H9 (cell line): ENCODE results near the gene PTPN22. TPM values are rescaled to one million over a fixed set of nuclear protein-coding genes. Genes with fewer than 3 reads are reported as not detected.

ENCODE experiments used
- DNase-seq: peaks from one replicate; pipeline ENCODE4 v3.0.0-alpha.2; 2017
- H2AFZ ChIP-seq: one replicate; pipeline ENCODE4 v1.6.1; 2013; ENCODE audit warnings: mild to moderate bottlenecking, low read length, control low read depth, moderate library complexity
- H2AK5ac ChIP-seq: 2 replicates; pipeline ENCODE4 v1.6.1; 2013; ENCODE audit warnings: low read length, control low read depth, mixed read lengths; ENCODE audit not compliant: insufficient read length
- H2BK120ac ChIP-seq: one replicate; pipeline ENCODE4 v1.6.1; 2013; ENCODE audit warnings: low read depth, mild to moderate bottlenecking, low read length, control low read depth, inconsistent platforms; ENCODE audit not compliant: poor library complexity, severe bottlenecking
- H2BK12ac ChIP-seq: 2 replicates; pipeline ENCODE4 v1.6.1; 2013; ENCODE audit warnings: low read length, control low read depth, mixed read lengths, low read depth; ENCODE audit not compliant: insufficient read length
- H2BK15ac ChIP-seq: 2 replicates; pipeline ENCODE4 v1.6.1; 2013; ENCODE audit warnings: low read depth, low read length, control low read depth
- H2BK20ac ChIP-seq: one replicate; pipeline ENCODE4 v1.6.1; 2013; ENCODE audit warnings: low read depth, mild to moderate bottlenecking, low read length, control low read depth, inconsistent platforms; ENCODE audit not compliant: poor library complexity, severe bottlenecking
- H2BK5ac ChIP-seq: 2 replicates; pipeline ENCODE4 v1.6.1; 2013; ENCODE audit warnings: low read length, control low read depth, mixed read lengths; ENCODE audit not compliant: insufficient read length
- H3K14ac ChIP-seq: 2 replicates; pipeline ENCODE4 v1.6.1; 2013; ENCODE audit warnings: low read length, control low read depth; ENCODE audit not compliant: insufficient read depth
- H3K18ac ChIP-seq: 2 replicates; pipeline ENCODE4 v1.6.1; 2013; ENCODE audit warnings: low read depth, mild to moderate bottlenecking, mixed read lengths, low read length, control low read depth; ENCODE audit not compliant: insufficient read length
- H3K23ac ChIP-seq: 2 replicates; pipeline ENCODE4 v1.6.1; 2013; ENCODE audit warnings: low read length, control low read depth, mixed read lengths, low read depth; ENCODE audit not compliant: insufficient read length
- H3K23me2 ChIP-seq: 2 replicates; pipeline ENCODE4 v1.6.1; 2013; ENCODE audit warnings: low read depth, mild to moderate bottlenecking, mixed read lengths, low read length, control low read depth; ENCODE audit not compliant: insufficient read length, poor library complexity, severe bottlenecking
- H3K27ac ChIP-seq: 2 replicates; pipeline ENCODE4 v1.5.1; 2013; ENCODE audit warnings: low read length, control low read depth, mixed read lengths, low read depth; ENCODE audit not compliant: insufficient read length
- H3K27me3 ChIP-seq: 2 replicates; pipeline ENCODE4 v1.6.1; 2013; ENCODE audit warnings: low read length, control low read depth, inconsistent platforms; ENCODE audit not compliant: insufficient read depth
- H3K4ac ChIP-seq: 2 replicates; pipeline ENCODE4 v1.6.1; 2013; ENCODE audit warnings: low read depth, mild to moderate bottlenecking, control low read depth, inconsistent platforms, low read length, moderate library complexity
- H3K4me1 ChIP-seq: 2 replicates; pipeline ENCODE4 v1.6.1; 2013; ENCODE audit warnings: low read length, control low read depth, inconsistent platforms; ENCODE audit not compliant: insufficient read depth
- H3K4me2 ChIP-seq: 2 replicates; pipeline ENCODE4 v1.6.1; 2013; ENCODE audit warnings: low read length, control low read depth, mixed read lengths; ENCODE audit not compliant: insufficient read length, insufficient read depth
- H3K56ac ChIP-seq: 2 replicates; pipeline ENCODE4 v1.6.1; 2013; ENCODE audit warnings: low read depth, mild to moderate bottlenecking, mixed read lengths, low read length, control low read depth; ENCODE audit not compliant: insufficient read length
- H3K79me1 ChIP-seq: 2 replicates; pipeline ENCODE4 v1.6.1; 2013; ENCODE audit warnings: low read depth, mild to moderate bottlenecking, moderate library complexity, low read length, control low read depth, inconsistent platforms; ENCODE audit not compliant: insufficient read depth, poor library complexity, severe bottlenecking
- H3K79me2 ChIP-seq: 2 replicates; pipeline ENCODE4 v1.6.1; 2013; ENCODE audit warnings: low read length, control low read depth, inconsistent platforms; ENCODE audit not compliant: insufficient read depth
- H3K9ac ChIP-seq: 2 replicates; pipeline ENCODE4 v1.6.1; 2013; ENCODE audit warnings: low read length, control low read depth, mixed read lengths; ENCODE audit not compliant: insufficient read length; ENCODE audit errors: extremely low read depth
- H3K9me3 ChIP-seq: one replicate; pipeline ENCODE4 v1.6.1; 2013; ENCODE audit warnings: low read depth, low read length, inconsistent platforms; ENCODE audit not compliant: control insufficient read depth
- H3T11ph ChIP-seq: one replicate; pipeline ENCODE4 v1.6.1; 2013; ENCODE audit warnings: mild to moderate bottlenecking, low read length, control low read depth, inconsistent platforms
- H4K20me1 ChIP-seq: one replicate; pipeline ENCODE4 v1.6.1; 2013; ENCODE audit not compliant: control insufficient read depth, insufficient read length, insufficient read depth
- H4K5ac ChIP-seq: 2 replicates; pipeline ENCODE4 v1.6.1; 2013; ENCODE audit warnings: low read depth, mild to moderate bottlenecking, mixed read lengths, low read length, control low read depth; ENCODE audit not compliant: insufficient read length
- H4K8ac ChIP-seq: replicated peaks from 2 replicates; pipeline ENCODE4 v1.6.1; 2013; ENCODE audit warnings: low read length, control low read depth, mixed read lengths, low read depth; ENCODE audit not compliant: insufficient read length
- H4K91ac ChIP-seq: 2 replicates; pipeline ENCODE4 v1.6.1; 2013; ENCODE audit warnings: low read depth, mild to moderate bottlenecking, moderate library complexity, mixed read lengths, low read length, control low read depth; ENCODE audit not compliant: insufficient read length
- H3K27ac Mint-ChIP-seq, 3 experiments: 2 replicates in 2 of 3; 3 replicates in 1 of 3; pipeline ENCODE4 v1.8.0; 2020 to 2021; ENCODE audit warnings: mixed read lengths in 3 of 3, mild to moderate bottlenecking in 1 of 3, moderate library complexity in 1 of 3
- H3K27me3 Mint-ChIP-seq: 2 replicates; pipeline ENCODE4 v1.8.0; 2021; ENCODE audit warnings: low read depth, mild to moderate bottlenecking, moderate library complexity, mixed read lengths
- H3K36me3 Mint-ChIP-seq, 3 experiments: 2 replicates in 2 of 3; 3 replicates in 1 of 3; pipeline ENCODE4 v1.8.0; 2020 to 2021; ENCODE audit warnings: low read depth in 3 of 3, mixed read lengths in 3 of 3; ENCODE audit not compliant: insufficient read depth in 1 of 3
- H3K4me1 Mint-ChIP-seq, 2 experiments: 2 replicates each; pipeline ENCODE4 v1.8.0; 2020; ENCODE audit warnings: mixed read lengths in 2 of 2
- H3K4me3 Mint-ChIP-seq, 2 experiments: 2 replicates in 1 of 2; 3 replicates in 1 of 2; pipeline ENCODE4 v1.8.0; 2020 to 2021; ENCODE audit warnings: mild to moderate bottlenecking in 2 of 2, mixed read lengths in 2 of 2, moderate library complexity in 1 of 2
- H3K9me3 Mint-ChIP-seq, 2 experiments: 2 replicates in 1 of 2; 3 replicates in 1 of 2; pipeline ENCODE4 v1.8.0; 2020; ENCODE audit warnings: mild to moderate bottlenecking in 2 of 2, mixed read lengths in 2 of 2, moderate library complexity in 1 of 2
- CTCF ChIP-seq: fragments of 200-600 bp; sonication (generic); conservative IDR thresholded peaks from 3 replicates; pipeline ENCODE4 v1.8.0; 2021; ENCODE audit warnings: antibody characterized with exemption, mild to moderate bottlenecking
- WGBS: extraction: QIAGEN DNeasy Blood & Tissue Kit; methylation state at CpG from one replicate; pipeline ENCODE4 v1.1.7; 2013; ENCODE audit warnings: missing lambda C conversion rate, low lambda C conversion rate, mixed read lengths; ENCODE audit not compliant: insufficient read length; ENCODE audit errors: extremely low coverage; 5-methylcytosine and 5-hydroxymethylcytosine counted together
- total RNA-seq: library from RNA; stranded (reverse); gene quantifications from 2 replicates; pipeline ENCODE4 v1.2.1, GENCODE V29; 2021

The PTPN22 gene
- total RNA-seq, 1 experiment from 2014 or later: not detected

GRCh38 chr1:113792471-113792870, 79.0 kb downstream of the PTPN22 start:
- Histone ChIP-seq H3K27ac (no peak overlapping the region), H3K9ac (no peak overlapping the region), H3K23me2 (no peaks in the 10 kb centered on the region), H4K91ac (no peak overlapping the region), H4K8ac (no peak overlapping the region), H2AFZ (no peak overlapping the region), H3K4me1 (no peaks in the 10 kb centered on the region), H3K79me1 (peaks cover 8% of the 10 kb centered on the region), H2BK12ac (no peak overlapping the region), H2BK120ac (no peak overlapping the region), H2BK20ac (no peak overlapping the region), H4K20me1 (no peaks in the 10 kb centered on the region), H3T11ph (no peak overlapping the region), H3K18ac (no peak overlapping the region), H2BK5ac (no peak overlapping the region), H3K4ac (no peak overlapping the region), H3K4me2 (no peak overlapping the region), H2AK5ac (no peak overlapping the region), H3K56ac (no peak overlapping the region), H4K5ac (no peak overlapping the region), H3K14ac (no peak overlapping the region), H3K79me2 (peaks cover 3% of the 10 kb centered on the region; the same call in 1 of the 2 replicates), H2BK15ac (no peak overlapping the region), H3K27me3 (no peaks in the 10 kb centered on the region), H3K9me3 (no peaks in the 10 kb centered on the region), H3K23ac (no peak overlapping the region)
- WGBS: no CpG with 5 or more reads among the region's 5 CpGs
- peaks cover 5 to 10% of the 10 kb centered on the region in 2 experiments for H3K4me1 Mint-ChIP-seq
- no peaks in the 10 kb centered on the region for H3K9me3 Mint-ChIP-seq
- peaks cover 12 to 32% (median 29%) of the 10 kb centered on the region in 3 experiments; a peak in 5 of 7 replicates for H3K36me3 Mint-ChIP-seq
- H3K4me3 Mint-ChIP-seq: no peak overlapping the region
- H3K27me3 Mint-ChIP-seq: no peaks in the 10 kb centered on the region; the same call in 1 of the 2 replicates
- H3K27ac Mint-ChIP-seq: peak overlapping the region in 1 of 3 experiments; percentile 40; a peak in 2 of 7 replicates
- TF ChIP-seq CTCF: no peak
- DNase-seq: no peak
